ENCODE results near the gene NTN4.
"Not testable (repeated sequence)": the region's sequence is repeated elsewhere in the genome, so short reads cannot be mapped to it uniquely, and the experiment has no call there.

The NTN4 gene

GRCh38 chr12:95755261-95755865, 35.2 kb downstream of the NTN4 start:
- Histone ChIP-seq H3K9me3 (ENCODE audit: low read length) (no peaks in the 10 kb centered on the region), H3K4me1 (ENCODE audit: insufficient read depth, low read length, severe bottlenecking) (no peaks in the 10 kb centered on the region), H3F3A (ENCODE audit: insufficient read depth, low read length) (no peaks in the 10 kb centered on the region), H3K4me3 (ENCODE audit: low read depth, low read length, poor library complexity, severe bottlenecking) (no peak overlapping the region), H3K36me3 (ENCODE audit: insufficient read depth, low read length) (no peaks in the 10 kb centered on the region), H4K20me1 (ENCODE audit: insufficient read depth, low read length) (no peaks in the 10 kb centered on the region), H2AFZ (ENCODE audit: low read length) (no peak overlapping the region), H3K4me2 (ENCODE audit: low read length) (no peak overlapping the region), H3K9ac (ENCODE audit: low read length) (no peak overlapping the region), H3K27ac (ENCODE audit: low read depth, low read length, poor library complexity, severe bottlenecking) (no peak overlapping the region), H3K9me2 (ENCODE audit: low read depth, low read length) (no peaks in the 10 kb centered on the region), H3K27me3 (ENCODE audit: insufficient read depth, low read length) (0 out of 2 replicates have a peak, but pooled peaks cover 3% of the 10 kb centered on the region), H3K79me2 (ENCODE audit: insufficient read depth, low read length) (no peaks in the 10 kb centered on the region)
- TF ChIP-seq EZH2 (IDR thresholded peaks at IDR 0.05; ENCODE audit: borderline replicate concordance, low read length) (no peak), CTCF (IDR thresholded peaks at IDR 0.05; ENCODE audit: low read length) (no peak)

GRCh38 chr12:95746062-95746461, 44.5 kb downstream of the NTN4 start:
- H3K36me3 ChIP-seq (ENCODE audit: insufficient read depth, low read length); H3K9ac ChIP-seq (ENCODE audit: low read length); H3K4me3 ChIP-seq (ENCODE audit: low read depth, low read length, poor library complexity, severe bottlenecking); H3K4me1 ChIP-seq (ENCODE audit: insufficient read depth, low read length, severe bottlenecking); H3K27ac ChIP-seq (ENCODE audit: low read depth, low read length, poor library complexity, severe bottlenecking); H3K9me3 ChIP-seq (ENCODE audit: low read length); H3K27me3 ChIP-seq (ENCODE audit: insufficient read depth, low read length); H3K9me2 ChIP-seq (ENCODE audit: low read depth, low read length); H4K20me1 ChIP-seq (ENCODE audit: insufficient read depth, low read length); H2AFZ ChIP-seq (ENCODE audit: low read length); H3K4me2 ChIP-seq (ENCODE audit: low read length); H3K79me2 ChIP-seq (ENCODE audit: insufficient read depth, low read length); H3F3A ChIP-seq (ENCODE audit: insufficient read depth, low read length): not testable (repeated sequence)

- Histone ChIP-seq H3K27me3 (ENCODE audit: insufficient read depth, low read length) (peaks cover 2% of the 10 kb centered on the region; the same call in 1 of the 2 replicates), H4K20me1 (ENCODE audit: insufficient read depth, low read length) (no peaks in the 10 kb centered on the region), H3K9me2 (ENCODE audit: low read depth, low read length) (no peaks in the 10 kb centered on the region), H3K27ac (ENCODE audit: low read depth, low read length, poor library complexity, severe bottlenecking) (no peak overlapping the region), H3K79me2 (ENCODE audit: insufficient read depth, low read length) (no peaks in the 10 kb centered on the region), H3K4me2 (ENCODE audit: low read length) (no peak overlapping the region), H3F3A (ENCODE audit: insufficient read depth, low read length) (no peaks in the 10 kb centered on the region), H3K4me3 (ENCODE audit: low read depth, low read length, poor library complexity, severe bottlenecking) (no peak overlapping the region), H3K4me1 (ENCODE audit: insufficient read depth, low read length, severe bottlenecking) (no peaks in the 10 kb centered on the region), H3K36me3 (ENCODE audit: insufficient read depth, low read length) (no peaks in the 10 kb centered on the region), H2AFZ (ENCODE audit: low read length) (no peak overlapping the region), H3K9ac (ENCODE audit: low read length) (no peak overlapping the region), H3K9me3 (ENCODE audit: low read length) (peaks cover 3% of the 10 kb centered on the region; the same call in 1 of the 2 replicates)
- TF ChIP-seq CTCF (IDR thresholded peaks at IDR 0.05; ENCODE audit: low read length) (no peak), EZH2 (IDR thresholded peaks at IDR 0.05; ENCODE audit: borderline replicate concordance, low read length) (no peak)
Observed at GRCh38 chr12:95742586-95742985, 48.0 kb downstream of the NTN4 start.

GRCh38 chr12:95741635-95742034, 48.9 kb downstream of the NTN4 start:
- Histone ChIP-seq H3K4me1 (ENCODE audit: insufficient read depth, low read length, severe bottlenecking) (no peaks in the 10 kb centered on the region), H3K27me3 (ENCODE audit: insufficient read depth, low read length) (peaks cover 2% of the 10 kb centered on the region; the same call in 1 of the 2 replicates), H3K4me2 (ENCODE audit: low read length) (no peak overlapping the region), H3K27ac (ENCODE audit: low read depth, low read length, poor library complexity, severe bottlenecking) (no peak overlapping the region), H3K9me2 (ENCODE audit: low read depth, low read length) (no peaks in the 10 kb centered on the region), H2AFZ (ENCODE audit: low read length) (no peak overlapping the region), H3K9me3 (ENCODE audit: low read length) (peaks cover 3% of the 10 kb centered on the region; the same call in 1 of the 2 replicates), H3K36me3 (ENCODE audit: insufficient read depth, low read length) (no peaks in the 10 kb centered on the region), H3K9ac (ENCODE audit: low read length) (no peak overlapping the region), H3F3A (ENCODE audit: insufficient read depth, low read length) (no peaks in the 10 kb centered on the region), H3K4me3 (ENCODE audit: low read depth, low read length, poor library complexity, severe bottlenecking) (no peak overlapping the region), H3K79me2 (ENCODE audit: insufficient read depth, low read length) (no peaks in the 10 kb centered on the region), H4K20me1 (ENCODE audit: insufficient read depth, low read length) (no peaks in the 10 kb centered on the region)
- TF ChIP-seq EZH2 (IDR thresholded peaks at IDR 0.05; ENCODE audit: borderline replicate concordance, low read length) (no peak), CTCF (IDR thresholded peaks at IDR 0.05; ENCODE audit: low read length) (no peak)

All from OCI-LY1 (cell line).